Measurements from ENCODE around the gene D2HGDH.
A peak's percentile ranks its signal among the peaks of the same experiment; 100 is the strongest.

Gene D2HGDH

DNA sequence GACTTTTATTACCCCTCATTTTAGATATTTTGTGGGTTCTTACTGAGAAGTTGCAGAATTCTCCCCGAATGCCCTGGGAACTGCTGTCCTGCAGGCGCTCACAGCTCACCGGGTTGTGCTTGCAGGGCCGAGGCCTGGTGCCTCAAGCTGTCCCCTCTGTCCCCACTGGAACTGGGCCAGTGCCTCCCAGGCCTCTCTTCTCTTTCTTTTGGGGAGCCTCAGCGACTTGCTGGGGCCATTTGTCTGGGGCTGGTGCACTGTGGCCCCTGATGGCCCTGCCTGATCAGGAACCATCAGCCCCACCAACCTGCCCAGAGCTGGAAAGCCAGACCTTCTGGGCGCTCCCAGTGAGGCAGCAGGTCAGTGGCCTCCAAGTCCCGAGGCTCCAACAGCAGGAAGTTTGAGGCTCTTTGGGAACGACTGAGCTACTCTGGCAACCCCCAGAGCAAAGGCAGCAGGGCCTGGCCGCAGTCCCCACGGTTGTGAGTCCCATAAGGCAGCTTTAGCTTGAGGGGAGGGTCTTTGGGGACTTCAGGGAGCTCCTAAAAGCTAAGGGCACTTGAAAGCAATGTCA is 59.9 kb downstream of the D2HGDH start:
- Histone ChIP-seq H3K4ac (ENCODE audit: low read depth in 1 of 2, low read length in 2 of 2) (no peak overlapping the region), H4K8ac (ENCODE audit: low read length) (no peak overlapping the region), H4K91ac (ENCODE audit: low read length) (no peak overlapping the region), H3K79me1 (replicated peaks; ENCODE audit: low read length, poor library complexity, severe bottlenecking) (no peaks in the 10 kb centered on the region), H3K27me3 (ENCODE audit: control insufficient read depth in 1 of 2, insufficient read depth in 1 of 2, low read length in 2 of 2) (peaks cover 13 to 50% of the 10 kb centered on the region in 2 experiments), H3K4me1 (ENCODE audit: control insufficient read depth, insufficient read depth, low read depth, low read length) (peaks cover 2% of the 10 kb centered on the region), H3K36me3 (ENCODE audit: control insufficient read depth in 1 of 2, insufficient read depth in 2 of 2, low read depth in 1 of 2, low read length in 2 of 2) (no peaks in the 10 kb centered on the region), H2BK15ac (ENCODE audit: low read depth, poor library complexity, severe bottlenecking) (no peak overlapping the region), H2BK120ac (ENCODE audit: low read depth, low read length) (no peak overlapping the region), H3K4me2 (ENCODE audit: low read length, poor library complexity, severe bottlenecking) (no peak overlapping the region), H3K9me3 (ENCODE audit: control insufficient read depth, low read length) (no peaks in the 10 kb centered on the region), H3K27ac (ENCODE audit: low read length, poor library complexity, severe bottlenecking) (no peak overlapping the region), H3K4me3 (ENCODE audit: insufficient read depth in 1 of 2, low read depth in 1 of 2, low read length in 2 of 2) (no peak overlapping the region), H3K9ac (ENCODE audit: low read length) (no peak overlapping the region), H2AK5ac (ENCODE audit: low read length, severe bottlenecking) (no peak overlapping the region), H2AFZ (ENCODE audit: low read depth, low read length) (no peak overlapping the region), H3K14ac (ENCODE audit: low read length in 2 of 2) (no peak overlapping the region), H3K23ac (ENCODE audit: low read length in 2 of 2) (no peak overlapping the region), H3K18ac (ENCODE audit: low read depth in 1 of 2, low read length in 2 of 2) (no peak overlapping the region), H2BK12ac (ENCODE audit: low read length in 2 of 2) (no peak overlapping the region), H2BK5ac (ENCODE audit: low read depth, low read length, poor library complexity, severe bottlenecking) (no peak overlapping the region)
- 81% methylated on average over 10 of the region's 10 CpGs for WGBS
- DNase-seq, result no peak

DNA sequence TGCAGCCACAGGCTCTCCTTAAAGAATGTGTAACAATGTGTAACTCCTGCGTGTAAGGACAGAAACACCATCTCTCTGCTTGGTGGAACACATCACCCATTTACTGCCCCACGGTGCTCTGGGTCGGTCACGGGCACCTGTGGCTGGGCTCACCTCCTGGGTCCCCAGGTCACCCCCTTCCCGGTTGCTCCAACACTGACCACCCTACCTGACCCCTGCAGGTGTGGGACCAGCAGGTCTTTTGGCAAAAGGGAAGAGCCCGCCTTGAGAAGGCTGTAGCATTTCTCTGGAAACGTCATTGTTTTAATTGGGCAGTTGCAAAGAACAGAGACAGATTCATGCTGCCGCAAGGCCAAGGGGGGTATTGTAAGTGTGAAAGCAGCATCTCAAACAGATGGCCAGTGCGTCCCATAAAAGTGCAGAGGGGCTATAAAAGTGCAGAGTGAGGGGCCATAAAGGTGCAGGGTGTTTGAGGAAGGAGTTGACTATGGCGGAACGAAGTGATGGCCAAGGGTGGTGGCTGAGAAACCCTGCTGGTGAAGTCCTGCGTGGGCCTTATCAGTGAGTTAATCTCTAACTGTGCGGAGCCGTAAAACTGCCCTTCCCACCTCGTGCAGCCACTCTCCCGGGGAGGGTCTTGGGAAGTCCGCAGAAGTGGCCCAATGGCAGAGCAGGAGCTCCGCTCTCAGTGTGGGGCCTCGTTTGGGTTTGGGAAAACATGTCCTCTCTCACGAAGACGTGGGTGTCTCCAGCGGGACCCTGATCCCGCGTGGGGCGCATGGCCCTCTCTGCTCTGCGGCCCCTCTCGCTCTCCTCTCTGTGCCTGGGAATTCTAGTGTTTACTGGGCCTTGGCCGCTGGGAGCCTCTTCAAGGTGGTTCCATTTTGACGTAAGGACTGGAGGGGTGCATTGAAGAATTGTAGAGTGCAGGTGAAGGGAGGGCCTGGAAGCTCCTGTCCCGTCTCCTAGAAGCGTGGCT is 60.9 kb downstream of the D2HGDH start:
- Histone ChIP-seq H3K27ac (ENCODE audit: low read length, poor library complexity, severe bottlenecking) (no peak overlapping the region), H2AFZ (ENCODE audit: low read depth, low read length) (no peak overlapping the region), H3K27me3 (ENCODE audit: control insufficient read depth in 1 of 2, insufficient read depth in 1 of 2, low read length in 2 of 2) (peaks cover 13 to 54% of the 10 kb centered on the region in 2 experiments), H4K91ac (ENCODE audit: low read length) (no peak overlapping the region), H2BK120ac (ENCODE audit: low read depth, low read length) (no peak overlapping the region), H2BK5ac (ENCODE audit: low read depth, low read length, poor library complexity, severe bottlenecking) (no peak overlapping the region), H3K4ac (ENCODE audit: low read depth in 1 of 2, low read length in 2 of 2) (no peak overlapping the region), H3K4me3 (ENCODE audit: insufficient read depth in 1 of 2, low read depth in 1 of 2, low read length in 2 of 2) (no peak overlapping the region), H3K36me3 (ENCODE audit: control insufficient read depth in 1 of 2, insufficient read depth in 2 of 2, low read depth in 1 of 2, low read length in 2 of 2) (no peaks in the 10 kb centered on the region), H2BK12ac (ENCODE audit: low read length in 2 of 2) (no peak overlapping the region), H3K9ac (ENCODE audit: low read length) (no peak overlapping the region), H4K8ac (ENCODE audit: low read length) (no peak overlapping the region), H3K4me2 (ENCODE audit: low read length, poor library complexity, severe bottlenecking) (no peak overlapping the region), H3K14ac (ENCODE audit: low read length in 2 of 2) (peak overlapping the region in 1 of 2 experiments; percentile 31), H3K9me3 (ENCODE audit: control insufficient read depth, low read length) (no peaks in the 10 kb centered on the region), H3K4me1 (ENCODE audit: control insufficient read depth, insufficient read depth, low read depth, low read length) (peaks cover 2% of the 10 kb centered on the region), H3K23ac (ENCODE audit: low read length in 2 of 2) (no peak overlapping the region), H3K18ac (ENCODE audit: low read depth in 1 of 2, low read length in 2 of 2) (no peak overlapping the region), H2BK15ac (ENCODE audit: low read depth, poor library complexity, severe bottlenecking) (no peak overlapping the region), H3K79me1 (replicated peaks; ENCODE audit: low read length, poor library complexity, severe bottlenecking) (no peaks in the 10 kb centered on the region), H2AK5ac (ENCODE audit: low read length, severe bottlenecking) (no peak overlapping the region)
- 89% methylated on average over 31 of the region's 31 CpGs for WGBS
- DNase-seq, result no peak

DNA sequence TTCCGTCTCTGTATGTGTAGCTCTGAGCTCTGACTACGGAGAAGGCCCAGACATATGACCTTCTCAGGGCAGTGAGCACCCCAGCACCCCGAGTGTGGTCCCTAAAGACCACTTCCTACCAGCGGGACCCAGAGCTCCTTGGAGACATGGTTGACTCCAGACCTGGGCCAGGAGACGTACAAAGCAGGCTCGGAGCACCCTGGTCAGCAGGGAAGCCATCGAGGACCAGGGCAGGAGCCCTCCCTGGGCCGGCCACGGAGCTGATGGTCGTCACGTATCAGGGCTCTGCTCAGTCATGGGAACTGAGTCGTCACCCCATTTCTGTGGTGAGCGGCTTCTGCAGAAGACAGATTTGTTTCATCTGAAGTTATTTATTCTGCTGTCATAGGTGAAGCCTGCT is 61.8 kb downstream of the D2HGDH start:
- Histone ChIP-seq H2BK12ac (ENCODE audit: low read length in 2 of 2) (no peak overlapping the region), H2BK15ac (ENCODE audit: low read depth, poor library complexity, severe bottlenecking) (no peak overlapping the region), H2BK5ac (ENCODE audit: low read depth, low read length, poor library complexity, severe bottlenecking) (no peak overlapping the region), H3K27me3 (ENCODE audit: control insufficient read depth in 1 of 2, insufficient read depth in 1 of 2, low read length in 2 of 2) (peaks cover 13 to 54% of the 10 kb centered on the region in 2 experiments), H3K4me3 (ENCODE audit: insufficient read depth in 1 of 2, low read depth in 1 of 2, low read length in 2 of 2) (no peak overlapping the region), H3K23ac (ENCODE audit: low read length in 2 of 2) (no peak overlapping the region), H3K36me3 (ENCODE audit: control insufficient read depth in 1 of 2, insufficient read depth in 2 of 2, low read depth in 1 of 2, low read length in 2 of 2) (no peaks in the 10 kb centered on the region), H4K91ac (ENCODE audit: low read length) (no peak overlapping the region), H4K8ac (ENCODE audit: low read length) (no peak overlapping the region), H3K4me2 (ENCODE audit: low read length, poor library complexity, severe bottlenecking) (no peak overlapping the region), H2AK5ac (ENCODE audit: low read length, severe bottlenecking) (no peak overlapping the region), H3K14ac (ENCODE audit: low read length in 2 of 2) (no peak overlapping the region), H2BK120ac (ENCODE audit: low read depth, low read length) (no peak overlapping the region), H2AFZ (ENCODE audit: low read depth, low read length) (no peak overlapping the region), H3K9ac (ENCODE audit: low read length) (no peak overlapping the region), H3K27ac (ENCODE audit: low read length, poor library complexity, severe bottlenecking) (no peak overlapping the region), H3K9me3 (ENCODE audit: control insufficient read depth, low read length) (no peaks in the 10 kb centered on the region), H3K79me1 (replicated peaks; ENCODE audit: low read length, poor library complexity, severe bottlenecking) (no peaks in the 10 kb centered on the region), H3K4ac (ENCODE audit: low read depth in 1 of 2, low read length in 2 of 2) (no peak overlapping the region), H3K18ac (ENCODE audit: low read depth in 1 of 2, low read length in 2 of 2) (no peak overlapping the region), H3K4me1 (ENCODE audit: control insufficient read depth, insufficient read depth, low read depth, low read length) (peaks cover 2% of the 10 kb centered on the region)
- WGBS, result 91% methylated on average over 13 of the region's 13 CpGs
- no peak for DNase-seq

DNA sequence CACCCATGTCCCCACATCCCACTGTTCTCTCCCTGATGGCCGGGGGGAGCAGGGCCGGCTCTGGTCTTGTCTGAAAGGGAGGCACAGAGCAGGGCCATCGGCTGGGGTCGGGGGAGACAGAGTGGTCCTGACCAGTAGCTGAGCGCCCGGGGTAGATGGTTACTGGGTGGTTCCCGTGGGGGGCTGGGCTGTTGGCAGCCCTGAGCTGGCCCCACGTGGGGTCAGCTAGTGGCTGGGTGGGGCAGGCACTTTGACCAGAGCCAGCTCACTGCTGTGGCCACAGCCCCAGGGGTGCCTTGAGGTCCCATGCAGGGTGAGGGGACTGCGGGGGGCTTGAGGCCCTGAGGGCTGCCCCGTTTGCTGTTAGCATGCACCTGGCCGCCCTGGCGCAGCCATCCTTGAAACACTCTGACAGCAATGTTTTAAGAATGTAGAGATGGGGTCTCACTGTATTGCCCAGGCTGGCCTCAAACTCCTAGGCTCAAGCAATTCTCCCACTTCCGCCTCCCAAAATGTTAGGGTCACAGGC is 62.2 kb downstream of the D2HGDH start:
- H3K27ac ChIP-seq (ENCODE audit: low read length, poor library complexity, severe bottlenecking), result no peak overlapping the region

More for the DNA sequence above, 62.2 kb downstream of the D2HGDH start:
- no peak overlapping the region for H3K4me3 ChIP-seq (ENCODE audit: insufficient read depth in 1 of 2, low read depth in 1 of 2, low read length in 2 of 2)
- no peak overlapping the region for H3K4me2 ChIP-seq (ENCODE audit: low read length, poor library complexity, severe bottlenecking)
- H2BK5ac ChIP-seq (ENCODE audit: low read depth, low read length, poor library complexity, severe bottlenecking), result no peak overlapping the region
- H3K4me1 ChIP-seq (ENCODE audit: control insufficient read depth, insufficient read depth, low read depth, low read length), result peaks cover 2% of the 10 kb centered on the region
- no peak overlapping the region for H3K23ac ChIP-seq (ENCODE audit: low read length in 2 of 2)
- H3K4ac ChIP-seq (ENCODE audit: low read depth in 1 of 2, low read length in 2 of 2), result no peak overlapping the region
- no peak overlapping the region for H2AFZ ChIP-seq (ENCODE audit: low read depth, low read length)
- no peak overlapping the region for H3K18ac ChIP-seq (ENCODE audit: low read depth in 1 of 2, low read length in 2 of 2)
- H4K91ac ChIP-seq (ENCODE audit: low read length), result no peak overlapping the region
- no peaks in the 10 kb centered on the region for H3K79me1 ChIP-seq (replicated peaks; ENCODE audit: low read length, poor library complexity, severe bottlenecking)
- H2BK12ac ChIP-seq (ENCODE audit: low read length in 2 of 2), result no peak overlapping the region
- no peak overlapping the region for H2AK5ac ChIP-seq (ENCODE audit: low read length, severe bottlenecking)
- 90% methylated on average over 13 of the region's 13 CpGs for WGBS
- no peak for DNase-seq
- H3K36me3 ChIP-seq (ENCODE audit: control insufficient read depth in 1 of 2, insufficient read depth in 2 of 2, low read depth in 1 of 2, low read length in 2 of 2), result no peaks in the 10 kb centered on the region
- no peak overlapping the region for H3K9ac ChIP-seq (ENCODE audit: low read length)
- peaks cover 13 to 53% of the 10 kb centered on the region in 2 experiments for H3K27me3 ChIP-seq (ENCODE audit: control insufficient read depth in 1 of 2, insufficient read depth in 1 of 2, low read length in 2 of 2)
- H2BK120ac ChIP-seq (ENCODE audit: low read depth, low read length), result no peak overlapping the region
- no peak overlapping the region for H2BK15ac ChIP-seq (ENCODE audit: low read depth, poor library complexity, severe bottlenecking)
- H3K9me3 ChIP-seq (ENCODE audit: control insufficient read depth, low read length), result no peaks in the 10 kb centered on the region
- no peak overlapping the region for H3K14ac ChIP-seq (ENCODE audit: low read length in 2 of 2)
- no peak overlapping the region for H4K8ac ChIP-seq (ENCODE audit: low read length)
